Esophagus muscularis mucosa (tissue), 4 donors: ENCODE data around the gene KCNQ1.

ENCODE experiments used
- EP300 ChIP-seq: sonication (generic); formaldehyde crosslinking; IDR thresholded peaks from one replicate; pipeline ENCODE4 v1.6.1; 2017; ENCODE audit warnings: antibody characterized with exemption
- POLR2A ChIP-seq: fragments of 450-650 bp; IDR thresholded peaks from one replicate; pipeline ENCODE4 v1.6.1; 2017; ENCODE audit warnings: antibody characterized with exemption, moderate library complexity, mild to moderate bottlenecking, low read depth
- TF ChIP-seq, protein P1 (sequence below), 3 experiments: fragments of 200-600 bp in 2 of 3; fragments of 450-650 bp in 1 of 3; sonication (generic) in 2 of 3; IDR thresholded peaks; one replicate each; pipeline ENCODE4 v1.5.1; 2017 to 2019; ENCODE audit warnings: antibody characterized with exemption in 3 of 3, mild to moderate bottlenecking in 2 of 3, moderate library complexity in 1 of 3

DNA sequence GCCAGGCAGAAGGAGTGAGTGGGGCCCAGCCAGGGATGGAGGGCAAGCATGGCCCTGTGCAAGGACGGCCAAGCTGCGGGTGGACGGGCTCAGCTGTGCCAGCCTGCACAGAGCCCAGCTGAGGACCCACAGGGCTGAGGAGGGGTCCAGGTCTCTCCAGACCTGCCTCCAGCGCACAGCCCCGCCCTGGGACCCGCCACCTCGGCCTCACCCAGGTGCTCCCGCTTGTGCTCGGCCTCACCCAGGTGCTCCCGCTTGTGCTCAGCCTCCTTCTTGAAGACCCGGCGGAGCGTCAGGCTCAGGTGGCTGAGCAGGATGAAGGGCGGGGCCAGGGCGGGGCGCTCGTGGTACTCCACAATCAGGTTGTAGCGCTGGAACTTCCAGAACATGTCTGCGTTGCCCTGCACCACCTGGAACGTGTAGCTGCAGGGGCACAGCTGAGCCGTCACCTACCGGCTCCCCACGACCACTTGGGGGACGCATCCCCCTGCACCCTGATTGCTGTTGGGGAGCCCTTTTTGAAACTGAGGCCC lies 37.9 kb upstream of the KCNQ1 start:
- TF ChIP-seq, protein P1, sequence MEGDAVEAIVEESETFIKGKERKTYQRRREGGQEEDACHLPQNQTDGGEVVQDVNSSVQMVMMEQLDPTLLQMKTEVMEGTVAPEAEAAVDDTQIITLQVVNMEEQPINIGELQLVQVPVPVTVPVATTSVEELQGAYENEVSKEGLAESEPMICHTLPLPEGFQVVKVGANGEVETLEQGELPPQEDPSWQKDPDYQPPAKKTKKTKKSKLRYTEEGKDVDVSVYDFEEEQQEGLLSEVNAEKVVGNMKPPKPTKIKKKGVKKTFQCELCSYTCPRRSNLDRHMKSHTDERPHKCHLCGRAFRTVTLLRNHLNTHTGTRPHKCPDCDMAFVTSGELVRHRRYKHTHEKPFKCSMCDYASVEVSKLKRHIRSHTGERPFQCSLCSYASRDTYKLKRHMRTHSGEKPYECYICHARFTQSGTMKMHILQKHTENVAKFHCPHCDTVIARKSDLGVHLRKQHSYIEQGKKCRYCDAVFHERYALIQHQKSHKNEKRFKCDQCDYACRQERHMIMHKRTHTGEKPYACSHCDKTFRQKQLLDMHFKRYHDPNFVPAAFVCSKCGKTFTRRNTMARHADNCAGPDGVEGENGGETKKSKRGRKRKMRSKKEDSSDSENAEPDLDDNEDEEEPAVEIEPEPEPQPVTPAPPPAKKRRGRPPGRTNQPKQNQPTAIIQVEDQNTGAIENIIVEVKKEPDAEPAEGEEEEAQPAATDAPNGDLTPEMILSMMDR (IDR thresholded peaks at IDR 0.05) = no peak
- TF ChIP-seq EP300 = no peak
- TF ChIP-seq POLR2A = no peak
